Thyroid gland (tissue), 4 donors: ENCODE data around the gene NPPA.

ENCODE experiments used
- CTCF ChIP-seq, 6 experiments: fragments of 200-600 bp in 3 of 6; fragments of 450-650 bp in 3 of 6; sonication (generic) in 3 of 6; IDR thresholded peaks; one replicate each; pipeline ENCODE4 v1.5.1; 2016 to 2019; ENCODE audit warnings: antibody characterized with exemption in 6 of 6, mild to moderate bottlenecking in 2 of 6, inconsistent platforms in 1 of 6, moderate library complexity in 1 of 6
- POLR2A ChIP-seq, 2 donors: fragments of 450-650 bp; IDR thresholded peaks; one replicate each; pipeline ENCODE4 v1.6.1; 2017; ENCODE audit warnings: antibody characterized with exemption in 2 of 2, mild to moderate bottlenecking in 2 of 2, moderate library complexity in 1 of 2

GRCh38 chr1:11802616-11802972 lies 45.0 kb downstream of the NPPA start:
- TF ChIP-seq CTCF (IDR thresholded peaks at IDR 0.05) = no peak
- no peak for TF ChIP-seq POLR2A (IDR thresholded peaks at IDR 0.05)
